GM18507 (cell line): ENCODE results near the gene SNRNP35.
"Not testable (repeated sequence)": the region's sequence is repeated elsewhere in the genome, so short reads cannot be mapped to it uniquely, and the experiment has no call there.

ENCODE experiments used
- DNase-seq: peaks from one replicate; pipeline ENCODE4 v3.0.0; 2011; ENCODE audit warnings: low read depth; ENCODE audit not compliant: insufficient read length; ENCODE audit errors: extremely low spot score
- FAIRE-seq: peaks from 2 replicates; lab custom pipeline; 2011; peaks lifted over from hg19 to GRCh38; lab: Jason Lieb, UNC

SNRNP35 gene, protein sequence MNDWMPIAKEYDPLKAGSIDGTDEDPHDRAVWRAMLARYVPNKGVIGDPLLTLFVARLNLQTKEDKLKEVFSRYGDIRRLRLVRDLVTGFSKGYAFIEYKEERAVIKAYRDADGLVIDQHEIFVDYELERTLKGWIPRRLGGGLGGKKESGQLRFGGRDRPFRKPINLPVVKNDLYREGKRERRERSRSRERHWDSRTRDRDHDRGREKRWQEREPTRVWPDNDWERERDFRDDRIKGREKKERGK

GRCh38 chr12:123457980-123458779, at the start of gene SNRNP35:
Gene SNRNP35 (plus strand): TSS chr12:123458139. CDS start chr12:123465541, 7,402 bp downstream.
- FAIRE-seq (peak; percentile 71), DNase-seq (peak; percentile 68)

- not testable (repeated sequence) for FAIRE-seq
These were observed 49.3 kb upstream of the SNRNP35 start for GRCh38 chr12:123408619-123409018.

DNA sequence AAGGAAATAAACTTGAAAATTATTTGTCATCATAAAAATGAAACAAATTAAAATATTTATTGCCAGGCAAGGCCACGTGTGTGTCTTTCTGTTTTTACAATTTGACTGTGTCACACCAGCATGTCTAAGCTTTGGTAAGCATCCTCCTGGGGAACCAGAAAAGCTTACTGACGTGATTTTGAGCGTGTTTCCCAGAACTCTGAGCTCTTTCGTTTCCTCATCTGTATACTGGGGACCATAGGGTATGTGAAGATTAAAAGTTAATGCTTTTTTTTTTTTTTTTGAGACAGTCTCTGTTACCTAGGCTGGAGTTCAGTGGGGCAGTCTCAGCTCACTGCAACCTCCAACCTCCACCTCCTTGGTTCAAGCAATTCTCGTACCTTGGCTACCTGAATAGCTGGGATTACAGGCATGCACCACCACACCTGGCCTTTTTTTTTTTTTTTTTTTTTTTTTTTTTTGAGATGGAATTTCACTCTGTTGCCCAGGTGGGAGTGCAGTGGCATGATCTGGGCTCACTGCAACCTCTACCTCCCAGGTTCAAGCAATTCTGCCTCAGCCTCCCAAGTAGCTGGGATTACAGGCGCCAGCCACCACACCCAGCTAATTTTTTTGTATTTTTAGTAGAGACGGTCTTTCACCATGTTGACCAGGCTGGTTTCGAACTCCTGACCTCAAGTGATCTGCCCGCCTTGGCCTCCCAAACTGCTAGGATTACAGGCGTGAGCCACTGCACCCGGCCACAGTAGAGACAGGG, 48.5 kb upstream of the SNRNP35 start:
- FAIRE-seq, DNase-seq: not testable (repeated sequence)

More at GRCh38 chr12:123408619-123409018, 49.3 kb upstream of the SNRNP35 start:
- DNase-seq = not testable (repeated sequence)

GRCh38 chr12:123410041-123410412, 47.9 kb upstream of the SNRNP35 start:
- FAIRE-seq (no peak), DNase-seq (no peak)

DNA sequence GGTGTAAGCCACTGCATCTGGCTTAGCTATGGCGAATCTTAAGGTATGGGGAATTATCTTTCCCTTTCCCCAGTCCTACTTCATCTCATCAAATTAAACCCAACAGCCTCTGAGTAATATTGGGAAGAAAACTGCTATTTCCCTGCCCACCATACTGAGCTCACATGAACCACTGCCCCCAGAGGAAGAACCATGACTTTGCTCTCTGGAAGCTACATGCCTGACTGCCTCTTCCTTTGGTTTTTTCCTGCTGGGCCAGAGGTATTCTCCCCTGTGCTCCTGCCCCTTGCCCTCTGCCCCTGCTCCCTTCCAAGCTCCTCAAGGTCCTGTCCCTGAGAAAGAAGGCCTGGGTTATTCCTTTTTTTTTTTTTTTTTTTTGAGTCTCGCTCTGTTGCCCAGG, 36.6 kb upstream of the SNRNP35 start:
- DNase-seq (no peak), FAIRE-seq (no peak)

DNA sequence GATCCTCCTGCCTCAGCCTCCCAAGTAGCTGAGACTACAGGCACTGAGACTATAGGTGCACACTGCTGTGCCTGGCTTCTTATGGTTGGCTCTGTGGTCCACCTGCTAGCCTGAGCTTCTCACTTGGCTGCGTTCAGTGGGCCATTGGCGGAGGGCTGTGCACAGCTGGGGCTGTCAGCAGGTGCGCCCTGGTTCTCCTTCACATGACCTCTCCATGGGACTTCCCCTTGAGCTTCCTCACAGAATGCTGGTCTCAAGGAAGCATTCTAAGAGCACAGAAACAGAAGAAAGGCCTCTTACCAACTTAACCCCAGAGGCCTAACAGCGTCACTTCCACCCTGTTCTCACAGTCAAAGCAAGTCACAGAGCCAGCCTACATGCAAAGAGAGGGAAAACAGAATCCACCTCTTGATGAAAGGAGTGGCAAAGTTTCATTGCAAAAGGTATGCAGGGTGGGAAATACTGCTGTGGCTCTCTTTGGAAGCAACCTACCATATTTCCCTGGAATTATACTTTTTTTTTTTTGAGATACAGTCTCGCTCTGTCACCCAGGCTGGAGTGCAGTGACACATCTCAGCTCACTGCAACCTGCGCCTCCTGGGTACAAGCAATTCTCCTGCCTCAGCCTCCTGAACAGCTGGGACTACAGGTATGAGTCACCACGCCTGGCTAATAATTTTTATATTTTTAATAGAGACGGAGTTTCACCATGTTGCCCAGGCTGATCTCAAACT, 30.7 kb upstream of the SNRNP35 start:
- peak; percentile 57 for DNase-seq

GRCh38 chr12:123428591-123428990, 29.3 kb upstream of the SNRNP35 start:
- no peak for DNase-seq
- peak; percentile 26 for FAIRE-seq

More for the DNA sequence above, 30.7 kb upstream of the SNRNP35 start:
- peak; percentile 95 for FAIRE-seq

DNA sequence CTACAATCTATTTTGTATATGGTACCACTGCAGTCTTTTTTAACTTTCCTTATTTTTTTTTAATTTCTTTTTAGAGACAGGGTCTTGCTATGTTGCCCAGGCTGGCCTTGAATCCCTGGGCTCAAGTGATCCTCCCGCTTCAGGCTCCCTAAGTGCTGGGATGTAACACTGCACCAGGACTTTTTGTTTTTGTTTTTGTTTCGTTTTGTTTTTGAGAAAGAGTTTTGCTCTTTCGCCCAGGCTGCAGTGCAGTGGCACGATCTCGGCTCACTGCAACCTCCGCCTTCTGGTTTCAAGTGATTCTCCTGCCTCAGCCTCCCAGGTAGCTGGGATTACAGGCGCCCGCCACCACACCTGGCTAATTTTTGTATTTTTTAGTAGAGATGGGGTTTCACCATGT, 28.8 kb upstream of the SNRNP35 start:
- DNase-seq, FAIRE-seq: not testable (repeated sequence)

DNA sequence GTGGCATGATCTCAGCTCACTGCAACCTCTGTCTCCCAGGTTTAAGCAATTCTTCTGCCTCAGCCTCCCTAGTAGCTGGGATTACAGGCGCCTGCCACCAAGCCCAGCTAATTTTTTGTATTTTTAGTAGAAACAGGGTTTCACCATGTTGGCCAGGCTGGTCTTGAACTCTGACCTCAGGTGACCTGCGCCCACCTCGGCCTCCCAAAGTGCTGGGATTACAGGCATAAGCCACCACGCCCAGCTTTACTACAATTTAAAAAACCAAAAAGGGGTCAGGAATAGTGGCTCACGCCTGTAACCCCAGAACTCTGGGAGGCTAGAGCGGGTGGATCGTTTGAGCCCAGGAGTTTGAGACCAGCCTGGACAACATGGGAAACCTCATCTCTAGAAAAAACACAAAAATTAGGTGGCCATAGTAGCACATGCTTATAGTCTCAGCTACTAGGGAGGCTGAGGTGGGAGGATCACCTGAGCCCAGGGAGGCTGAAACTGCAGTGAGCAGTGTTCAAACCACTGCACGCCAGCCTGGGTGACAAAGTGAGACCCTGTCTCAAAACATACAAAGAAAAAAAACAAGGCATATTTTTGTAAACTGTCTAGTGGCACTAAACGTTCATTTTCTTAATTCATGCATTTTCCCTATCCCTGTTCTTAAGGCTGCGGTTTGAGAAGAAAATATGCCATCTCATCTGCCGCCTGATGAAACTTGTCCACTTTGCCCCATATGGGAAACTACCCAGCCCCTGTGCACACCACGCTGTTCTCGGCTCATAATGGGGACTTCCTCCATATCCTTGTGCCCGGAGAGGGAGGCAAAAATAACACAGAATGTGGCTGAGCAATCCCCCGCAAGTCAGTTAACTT, 25.8 kb upstream of the SNRNP35 start:
- DNase-seq = not testable (repeated sequence)
- FAIRE-seq = peak; percentile 60

DNA sequence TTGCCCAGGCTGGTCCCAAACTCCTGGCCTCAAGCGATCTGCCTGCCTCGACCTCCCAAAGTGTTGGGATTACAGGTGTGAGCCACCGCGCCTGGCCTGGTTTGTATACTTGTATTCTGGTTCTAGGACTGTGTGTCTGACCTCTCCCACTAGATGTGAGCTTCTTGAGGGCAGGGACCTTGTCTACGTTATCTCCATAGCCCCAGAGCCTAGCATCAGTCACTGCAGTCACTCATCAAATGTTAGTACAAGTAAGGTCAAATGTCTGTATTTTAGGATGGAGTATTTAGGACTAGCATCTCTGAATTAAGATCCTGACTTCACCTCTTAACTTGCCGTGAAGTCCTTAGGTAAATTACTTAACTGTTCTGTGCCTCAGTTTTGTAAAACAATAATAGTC, 24.3 kb upstream of the SNRNP35 start:
- no peak for FAIRE-seq
- no peak for DNase-seq

DNA sequence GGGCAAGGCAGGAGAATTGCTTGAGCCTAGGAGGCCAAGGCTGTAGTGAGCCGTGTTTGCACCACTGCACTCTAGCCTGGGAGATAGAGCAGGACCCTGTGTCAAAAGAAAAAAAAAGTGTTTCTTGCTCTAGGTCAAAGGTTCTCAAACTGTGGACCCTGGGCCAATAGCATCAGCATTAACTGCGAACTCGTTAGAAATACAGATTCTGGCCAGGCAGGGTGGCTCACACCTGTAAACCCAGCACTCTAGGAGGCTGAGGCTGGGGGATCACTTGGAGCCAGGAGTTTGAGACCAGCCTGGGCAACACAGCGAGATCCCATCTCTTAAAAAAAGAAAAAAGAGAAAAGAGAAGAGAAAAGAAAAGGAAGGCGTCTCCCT, 22.3 kb upstream of the SNRNP35 start:
- FAIRE-seq = no peak
- no peak for DNase-seq

DNA sequence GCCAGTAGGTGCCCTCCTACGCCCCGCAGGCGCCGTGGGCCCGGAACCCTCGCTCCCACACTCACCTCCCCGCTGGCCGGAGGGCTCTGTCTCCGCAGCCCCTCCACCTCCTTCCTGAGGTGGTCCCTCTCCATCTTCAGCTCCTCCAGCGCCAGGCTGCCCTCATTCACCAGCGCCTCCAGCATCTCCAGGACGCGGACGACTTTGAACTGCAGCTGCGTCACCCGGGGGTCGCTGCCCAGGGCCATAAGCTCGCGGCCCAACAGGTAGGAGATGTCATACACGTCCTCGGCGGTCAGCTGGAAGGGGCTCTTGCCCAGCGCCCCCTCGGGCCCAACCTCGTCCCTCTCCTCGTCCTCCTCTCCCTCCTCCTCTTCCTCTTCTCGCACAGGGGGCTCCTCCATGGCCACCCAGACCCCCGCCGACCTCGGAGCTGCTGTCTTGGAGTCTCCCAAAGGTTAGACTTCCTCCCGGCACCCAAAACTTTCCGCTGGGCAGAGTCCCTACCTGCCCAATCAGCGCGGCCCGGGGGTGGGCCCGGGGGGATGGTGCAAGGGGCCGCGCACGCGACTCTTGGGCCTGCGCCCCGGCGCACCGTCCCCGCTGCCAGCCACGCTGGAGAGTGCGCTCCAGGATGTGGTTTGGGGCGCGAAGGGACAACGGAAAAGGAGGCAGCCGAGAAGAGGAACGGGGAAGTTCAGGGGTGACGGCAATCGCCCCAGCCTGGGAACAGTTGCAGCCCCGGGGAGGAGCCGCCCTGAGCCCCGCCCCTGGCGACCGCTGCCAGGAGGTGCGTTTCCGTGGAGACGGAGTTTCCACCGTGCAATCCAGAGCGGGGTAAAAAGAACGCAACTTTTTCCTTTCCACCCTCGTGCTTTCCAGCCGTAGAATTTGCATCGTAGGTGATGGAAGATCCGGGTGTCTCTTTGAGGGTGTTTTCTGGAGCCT, 21.6 kb upstream of the SNRNP35 start, which contains the start of gene RILPL2:
Gene RILPL2 (minus strand): TSS at position 668 of the 948 bp plus-strand sequence. CDS start 264 bp downstream, at position 404.
- FAIRE-seq = peak; percentile 93
- peak; percentile 77 for DNase-seq

DNA sequence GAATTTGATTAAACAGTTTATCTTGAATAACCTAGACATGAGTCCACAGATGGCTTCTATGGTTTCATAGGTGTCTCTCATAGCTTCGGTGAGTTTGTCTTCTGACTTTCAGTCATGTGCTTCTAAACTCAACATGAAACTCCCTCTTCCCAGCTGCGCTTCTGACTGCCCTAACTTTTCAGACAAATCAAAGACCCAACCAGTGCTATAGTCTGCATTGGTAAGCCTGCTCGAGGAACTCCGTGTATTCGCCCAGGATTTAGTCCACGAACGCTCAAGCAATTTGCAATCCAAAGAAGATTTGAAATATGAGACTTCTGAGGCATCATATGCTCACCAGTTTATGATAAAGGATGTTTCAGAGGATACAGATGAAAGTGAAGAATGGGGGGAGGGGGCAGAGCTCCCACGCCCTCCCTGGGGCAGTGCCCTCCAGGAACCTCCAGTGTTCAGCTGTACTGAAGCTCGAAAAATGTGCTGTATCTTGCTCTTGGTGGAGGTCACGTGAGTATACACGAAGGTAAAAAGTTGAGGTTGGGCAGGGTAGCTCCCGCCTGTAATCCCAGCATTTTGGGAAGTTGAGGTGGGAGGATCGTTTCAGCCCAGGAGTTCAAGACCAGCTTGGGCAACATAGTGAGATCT, 16.3 kb upstream of the SNRNP35 start:
- DNase-seq (no peak), FAIRE-seq (peak; percentile 78)

GRCh38 chr12:123442774-123443173, 15.2 kb upstream of the SNRNP35 start:
- FAIRE-seq = no peak

DNA sequence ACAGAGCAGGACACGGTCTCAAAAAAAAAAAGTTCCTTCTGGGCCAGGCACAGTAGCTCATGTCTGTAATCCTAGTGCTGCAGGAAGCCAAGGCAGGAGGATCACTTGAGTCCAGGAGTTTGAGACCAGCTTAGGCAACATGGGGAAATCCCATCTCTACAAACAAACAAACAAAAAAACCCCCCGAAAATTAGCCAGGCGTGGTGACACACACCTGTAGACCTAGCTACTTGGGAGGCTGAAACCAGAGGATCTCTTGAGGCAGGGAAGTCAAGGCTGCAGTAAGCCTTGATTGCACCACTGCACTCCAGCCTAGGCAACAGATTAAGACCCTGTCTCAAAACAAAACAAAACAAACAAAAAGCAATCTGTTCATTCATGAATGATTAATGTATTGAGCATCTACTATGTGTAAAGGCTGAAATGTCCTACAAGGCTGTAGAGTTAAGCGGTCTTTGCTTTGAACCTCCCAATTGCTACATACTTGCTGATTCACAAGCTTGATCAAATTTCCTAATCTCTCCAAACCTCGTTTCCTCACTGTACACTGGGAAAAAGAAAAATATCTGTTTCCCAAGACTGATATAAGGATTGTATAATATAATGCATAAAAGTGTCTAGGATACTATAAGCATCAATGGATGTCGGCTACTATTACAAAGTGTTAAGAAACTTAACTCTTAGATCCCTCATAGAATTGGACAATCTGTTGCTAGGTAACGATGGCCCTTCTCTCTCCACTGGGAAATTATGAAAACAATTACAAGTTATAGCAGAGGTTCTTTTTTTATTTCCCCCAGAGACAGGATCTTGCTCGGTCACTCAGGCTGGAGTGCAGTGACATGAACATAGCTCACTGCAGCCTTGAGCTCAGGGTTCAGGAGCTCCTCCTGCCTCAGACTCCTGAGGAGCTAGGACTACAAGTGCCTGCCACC, 13.6 kb upstream of the SNRNP35 start:
- no peak for FAIRE-seq

More at GRCh38 chr12:123442774-123443173, 15.2 kb upstream of the SNRNP35 start:
- DNase-seq = no peak

More for the DNA sequence above, 13.6 kb upstream of the SNRNP35 start:
- DNase-seq = no peak
